Tibial nerve (tissue), 4 donors: ENCODE measurements around the gene RPL41. TPM values are rescaled to one million over a fixed set of nuclear protein-coding genes. Genes with fewer than 3 reads are reported as not detected.

ENCODE experiments used
- DNase-seq, 2 donors: peaks; one replicate each; pipeline ENCODE4 v3.0.0-alpha.2; 2019; ENCODE audit warnings: low spot score in 2 of 2
- H3K27ac ChIP-seq, 4 donors: fragments of 200-600 bp; sonication (generic) in 3 of 4; one replicate each; pipeline ENCODE4 v1.5.1; 2017 to 2019; ENCODE audit warnings: mild to moderate bottlenecking in 1 of 4
- H3K27me3 ChIP-seq, 2 donors: fragments of 200-600 bp; sonication (generic) in 1 of 2; one replicate each; pipeline versions ENCODE4 v1.5.1 to v1.6.0; 2017 to 2019
- H3K36me3 ChIP-seq, 3 donors: fragments of 200-600 bp; sonication (generic); one replicate each; pipeline ENCODE4 v1.5.1; 2018 to 2019
- H3K4me1 ChIP-seq, 4 donors: fragments of 200-600 bp; sonication (generic) in 3 of 4; one replicate each; pipeline ENCODE4 v1.5.1; 2017 to 2019
- H3K4me3 ChIP-seq, 4 donors: fragments of 200-600 bp; sonication (generic) in 3 of 4; one replicate each; pipeline ENCODE4 v1.5.1; 2017 to 2019; ENCODE audit warnings: mild to moderate bottlenecking in 1 of 4, moderate library complexity in 1 of 4
- H3K9me3 ChIP-seq, 4 donors: fragments of 200-600 bp; sonication (generic) in 3 of 4; one replicate each; pipeline ENCODE4 v1.5.1; 2017 to 2019
- CTCF ChIP-seq, 5 experiments: fragments of 200-600 bp in 3 of 5; fragments of 450-650 bp in 2 of 5; sonication (generic) in 3 of 5; IDR thresholded peaks; one replicate each; pipeline ENCODE4 v1.5.1; 2016 to 2019; ENCODE audit warnings: antibody characterized with exemption in 5 of 5, mild to moderate bottlenecking in 3 of 5, moderate library complexity in 2 of 5
- EP300 ChIP-seq, 2 donors: sonication (generic); formaldehyde crosslinking; IDR thresholded peaks; one replicate each; pipeline ENCODE4 v1.6.1; 2017; ENCODE audit warnings: antibody characterized with exemption in 2 of 2, mild to moderate bottlenecking in 1 of 2
- POLR2A ChIP-seq, 2 donors: fragments of 450-650 bp; IDR thresholded peaks; one replicate each; pipeline ENCODE4 v1.6.1; 2017; ENCODE audit warnings: antibody characterized with exemption in 2 of 2, mild to moderate bottlenecking in 2 of 2, moderate library complexity in 2 of 2
- WGBS, 2 donors: methylation state at CpG; one replicate each; pipeline ENCODE4 v1.1.5; 2018; 5-methylcytosine and 5-hydroxymethylcytosine counted together
- total RNA-seq, 4 donors: library from RNA; depleted of rRNA; stranded (reverse); fragments of >200 nt; gene quantifications; one replicate each; pipeline ENCODE4 v1.1.0, GENCODE V29; 2016

RPL41 gene
- total RNA-seq, 4 donors from 2014 or later, result 2,638 to 4,802 (median 2,805) TPM

- 51 to 66% methylated on average over 5 to 6 of the region's 6 CpGs for WGBS, 2 donors
- Histone ChIP-seq H3K27me3 (no peaks in the 10 kb centered on the region), H3K27ac (peak overlapping the region; percentile 78 to 95 (median 88)), H3K4me3 (no peak overlapping the region), H3K9me3 (no peaks in the 10 kb centered on the region), H3K36me3 (peaks cover 0 to 10% (median 0%) of the 10 kb centered on the region in 3 donors), H3K4me1 (peaks cover 0 to 50% (median 15%) of the 10 kb centered on the region in 4 donors)
- no peak for TF ChIP-seq CTCF (IDR thresholded peaks at IDR 0.05)
- peak in 1 of 2 donors; percentile 33 for TF ChIP-seq POLR2A (IDR thresholded peaks at IDR 0.05)
- TF ChIP-seq EP300 (IDR thresholded peaks at IDR 0.05), result peak in 1 of 2 donors; percentile 84
- DNase-seq, result peak; percentile 19 to 60
These were observed 29.2 kb upstream of the RPL41 start for GRCh38 chr12:56087220-56087619.

GRCh38 chr12:56097738-56098137, 18.7 kb upstream of the RPL41 start:
- no peak for DNase-seq
- Histone ChIP-seq H3K4me3 (no peak overlapping the region), H3K9me3 (no peaks in the 10 kb centered on the region), H3K4me1 (peaks cover 0 to under 1% (median 0%) of the 10 kb centered on the region in 4 donors), H3K27me3 (no peaks in the 10 kb centered on the region), H3K27ac (no peak overlapping the region), H3K36me3 (peaks cover 0 to 87% (median 0%) of the 10 kb centered on the region in 3 donors)
- TF ChIP-seq CTCF (IDR thresholded peaks at IDR 0.05) (no peak), POLR2A (IDR thresholded peaks at IDR 0.05) (no peak), EP300 (IDR thresholded peaks at IDR 0.05) (no peak)
- WGBS, 2 donors, result 87 to 89% methylated on average over 6 of the region's 6 CpGs

- DNase-seq, result no peak
- no peak for TF ChIP-seq CTCF (IDR thresholded peaks at IDR 0.05)
These were observed 17.8 kb upstream of the RPL41 start for GRCh38 chr12:56098592-56098991.

GRCh38 chr12:56099787-56100186, 16.6 kb upstream of the RPL41 start:
- DNase-seq, result no peak
- H3K36me3 ChIP-seq, result peaks cover 0 to 68% (median 0%) of the 10 kb centered on the region in 3 donors

More at GRCh38 chr12:56098592-56098991, 17.8 kb upstream of the RPL41 start:
- Histone ChIP-seq H3K27ac (no peak overlapping the region), H3K36me3 (peaks cover 0 to 79% (median 0%) of the 10 kb centered on the region in 3 donors), H3K9me3 (no peaks in the 10 kb centered on the region), H3K27me3 (no peaks in the 10 kb centered on the region), H3K4me1 (peaks cover 0 to 8% (median 5%) of the 10 kb centered on the region in 4 donors), H3K4me3 (no peak overlapping the region)
- WGBS, 2 donors, result 85 to 86% methylated on average over 3 of the region's 3 CpGs

GRCh38 chr12:56101045-56101444, 15.4 kb upstream of the RPL41 start:
- Histone ChIP-seq H3K36me3 (peaks cover 0 to 56% (median 0%) of the 10 kb centered on the region in 3 donors), H3K9me3 (no peaks in the 10 kb centered on the region), H3K4me3 (no peak overlapping the region), H3K27me3 (no peaks in the 10 kb centered on the region), H3K4me1 (peaks cover 0 to 21% (median 15%) of the 10 kb centered on the region in 4 donors), H3K27ac (no peak overlapping the region)
- WGBS, 2 donors, result 76 to 83% methylated on average over 14 of the region's 14 CpGs
- TF ChIP-seq POLR2A (IDR thresholded peaks at IDR 0.05) (no peak), EP300 (IDR thresholded peaks at IDR 0.05) (no peak), CTCF (IDR thresholded peaks at IDR 0.05) (no peak)
- DNase-seq, result no peak

More at GRCh38 chr12:56099787-56100186, 16.6 kb upstream of the RPL41 start:
- no peak for TF ChIP-seq EP300 (IDR thresholded peaks at IDR 0.05)
- no peak for TF ChIP-seq CTCF (IDR thresholded peaks at IDR 0.05)
- no peak for TF ChIP-seq POLR2A (IDR thresholded peaks at IDR 0.05)
- no peaks in the 10 kb centered on the region for H3K27me3 ChIP-seq
- H3K27ac ChIP-seq, result no peak overlapping the region
- no peak overlapping the region for H3K4me3 ChIP-seq
- 84% methylated on average over 4 of the region's 4 CpGs for WGBS, 2 donors
- H3K4me1 ChIP-seq, result peaks cover 0 to 10% (median 6%) of the 10 kb centered on the region in 4 donors
- H3K9me3 ChIP-seq, result no peaks in the 10 kb centered on the region
